ENCODE data around the gene SLC25A21.
"Not testable (repeated sequence)": the region's sequence is repeated elsewhere in the genome, so short reads cannot be mapped to it uniquely, and the experiment has no call there.

The SLC25A21 gene

DNA sequence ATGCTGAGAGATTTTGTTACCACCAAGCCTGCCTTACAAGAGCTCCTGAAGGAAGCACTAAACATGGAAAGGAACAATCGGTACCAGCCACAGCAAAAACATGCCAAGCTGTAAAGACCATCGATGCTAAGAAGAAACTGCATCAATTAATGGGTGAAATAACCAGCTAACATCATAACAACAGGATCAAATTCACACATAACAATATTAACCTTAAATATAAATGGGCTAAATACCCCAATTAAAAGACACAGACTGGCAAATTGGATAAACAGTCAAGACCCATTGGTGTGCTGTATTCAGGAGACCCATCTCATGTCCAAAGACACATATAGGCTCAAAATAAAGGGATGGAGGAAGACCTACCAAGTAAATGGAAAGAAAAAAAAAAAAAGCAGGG, 17.3 kb upstream of the SLC25A21 start:
- DNase-seq; in situ Hi-C loops (cut with HindIII; ENCODE audit: low pct_ligation_motif_present, low pct_unique_long_range_greater_than_20kb, low sequenced_read_pairs): not testable (repeated sequence)

DNA sequence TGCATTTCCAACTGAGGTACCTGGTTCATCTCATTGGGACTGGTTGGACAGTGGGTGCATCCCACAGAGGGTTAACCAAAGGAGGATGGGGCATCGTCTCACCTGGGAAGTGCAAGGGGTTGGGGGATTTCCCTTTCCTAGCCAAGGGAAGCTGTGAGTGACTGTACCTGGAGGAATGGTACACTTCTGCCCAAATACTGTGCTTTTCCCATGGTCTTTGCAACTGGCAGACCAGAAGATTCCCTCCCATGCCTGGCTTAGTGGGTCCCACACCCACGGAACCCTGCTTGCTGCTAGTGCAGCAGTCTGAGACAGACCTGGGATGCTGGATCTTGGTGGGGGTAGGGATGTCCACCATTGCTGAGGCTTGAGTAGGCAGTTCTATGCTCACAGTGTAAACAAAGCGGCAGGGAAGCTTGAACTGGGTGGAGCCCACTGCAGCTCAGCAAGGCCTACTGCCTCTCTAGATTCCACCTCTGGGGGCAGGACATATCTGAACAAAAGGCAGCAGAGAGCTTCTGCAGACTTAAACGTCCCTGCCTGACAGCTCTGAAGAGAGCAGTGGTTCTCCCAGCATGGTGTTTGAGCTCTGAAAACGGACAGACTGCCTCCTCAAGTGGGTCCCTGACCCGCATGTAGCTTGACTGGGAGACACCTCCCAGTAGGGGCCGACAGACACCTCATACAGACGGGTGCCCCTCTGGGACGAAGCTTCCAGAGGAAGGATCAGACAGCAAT, 15.6 kb upstream of the SLC25A21 start:
- in situ Hi-C loops (cut with HindIII; ENCODE audit: low pct_ligation_motif_present, low pct_unique_long_range_greater_than_20kb, low sequenced_read_pairs); DNase-seq: not testable (repeated sequence)

DNA sequence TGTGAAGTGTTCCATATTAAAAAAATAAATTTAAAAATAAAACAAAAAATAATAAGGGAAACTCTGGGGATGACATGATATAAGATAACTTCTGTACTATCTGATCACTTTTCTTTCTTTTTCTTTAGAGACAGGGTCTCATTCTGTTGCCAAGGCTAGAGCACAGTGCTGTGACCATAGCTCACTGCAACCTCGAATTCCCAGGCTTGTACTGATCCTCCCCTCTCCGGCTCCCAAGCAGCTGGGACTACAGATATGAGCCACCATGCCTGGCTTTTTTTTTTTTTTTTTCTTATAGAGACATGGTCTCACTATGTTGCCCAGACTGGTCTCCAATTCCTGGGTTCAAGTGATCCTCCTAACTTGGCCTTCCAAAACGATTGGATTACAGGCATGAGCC, 14.9 kb upstream of the SLC25A21 start:
- no peak for DNase-seq
- in situ Hi-C loops (cut with HindIII; ENCODE audit: low pct_ligation_motif_present, low pct_unique_long_range_greater_than_20kb, low sequenced_read_pairs) = no loop called here

DNA sequence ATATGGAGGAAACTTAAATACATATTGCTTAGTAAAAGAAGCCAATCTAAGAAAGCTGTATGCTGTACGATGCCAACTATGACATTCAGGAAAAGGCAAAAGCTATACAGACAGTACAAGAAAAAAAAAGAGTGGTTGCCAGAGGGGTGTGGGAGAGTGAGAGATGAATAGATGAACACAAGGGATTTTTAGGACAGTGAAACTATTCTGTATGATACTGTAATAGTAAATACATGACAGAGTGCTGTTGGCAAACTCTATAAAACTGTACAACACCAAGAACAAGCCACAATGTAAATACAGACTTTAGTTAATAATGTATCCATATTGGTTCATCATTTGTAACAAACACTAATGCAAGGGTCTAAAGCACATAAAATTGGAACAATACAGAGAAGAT, 14.5 kb upstream of the SLC25A21 start:
- DNase-seq = no peak
- in situ Hi-C loops (cut with HindIII; ENCODE audit: low pct_ligation_motif_present, low pct_unique_long_range_greater_than_20kb, low sequenced_read_pairs) = no loop called here

DNA sequence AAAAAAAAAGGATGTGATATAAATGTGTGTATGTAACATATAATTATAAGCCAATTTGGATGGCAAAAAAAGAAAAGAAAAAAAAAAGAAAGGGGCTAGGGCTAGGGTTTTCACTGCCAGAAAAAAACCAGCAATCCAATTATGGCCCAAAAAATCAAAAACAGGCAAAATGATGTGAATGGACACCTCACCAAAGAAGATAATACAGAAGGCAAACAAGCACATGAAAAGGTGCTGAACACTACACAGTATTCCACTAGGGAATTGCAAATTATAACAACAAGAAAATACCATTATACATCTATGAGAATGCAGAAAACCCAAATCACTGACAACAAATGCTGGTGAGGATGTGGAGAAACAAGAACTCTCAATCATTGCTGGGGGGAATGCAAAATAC, 13.3 kb upstream of the SLC25A21 start:
- no peak for DNase-seq
- in situ Hi-C loops (cut with HindIII; ENCODE audit: low pct_ligation_motif_present, low pct_unique_long_range_greater_than_20kb, low sequenced_read_pairs) = no loop called here

DNA sequence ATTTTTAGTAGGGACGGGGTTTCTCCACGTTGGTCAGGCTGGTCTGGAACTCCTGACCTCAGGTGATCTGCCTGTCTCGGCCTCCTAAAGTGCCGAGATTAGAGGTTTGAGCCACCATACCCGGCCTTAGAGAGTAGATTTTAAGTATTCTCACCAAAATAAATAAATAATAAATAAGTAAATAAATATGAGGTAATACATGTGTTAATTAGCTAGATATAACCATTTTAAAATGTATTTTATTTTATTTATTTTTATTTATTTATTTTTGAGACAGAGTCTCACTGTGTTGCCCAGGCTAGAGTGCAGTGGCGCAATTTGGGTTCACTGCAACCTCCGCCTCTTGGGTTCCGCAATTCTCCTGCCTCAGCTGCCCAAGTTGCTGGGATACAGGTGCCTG, 12.1 kb upstream of the SLC25A21 start:
- DNase-seq; in situ Hi-C loops (cut with HindIII; ENCODE audit: low pct_ligation_motif_present, low pct_unique_long_range_greater_than_20kb, low sequenced_read_pairs): not testable (repeated sequence)

DNA sequence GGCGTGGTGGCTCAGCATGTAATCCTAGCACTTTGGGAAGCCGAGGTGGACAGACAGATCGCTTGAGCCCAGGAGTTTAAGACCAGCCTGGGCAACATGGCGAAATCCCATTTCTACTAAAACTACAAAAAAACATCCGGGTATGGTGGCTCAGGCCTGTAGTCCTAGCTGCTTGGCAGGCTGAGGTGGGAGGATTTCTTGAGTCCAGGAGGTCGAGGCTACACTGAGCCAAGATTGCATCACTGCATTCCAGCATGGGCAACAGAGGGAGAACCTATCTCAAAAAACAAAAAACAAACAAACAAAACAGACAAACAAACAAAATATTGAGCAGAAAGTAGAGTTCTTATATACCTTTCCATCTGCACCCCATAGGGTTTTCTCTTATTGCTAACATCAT, 9.0 kb upstream of the SLC25A21 start:
- in situ Hi-C loops (cut with HindIII; ENCODE audit: low pct_ligation_motif_present, low pct_unique_long_range_greater_than_20kb, low sequenced_read_pairs) = no loop called here
- DNase-seq = no peak

DNA sequence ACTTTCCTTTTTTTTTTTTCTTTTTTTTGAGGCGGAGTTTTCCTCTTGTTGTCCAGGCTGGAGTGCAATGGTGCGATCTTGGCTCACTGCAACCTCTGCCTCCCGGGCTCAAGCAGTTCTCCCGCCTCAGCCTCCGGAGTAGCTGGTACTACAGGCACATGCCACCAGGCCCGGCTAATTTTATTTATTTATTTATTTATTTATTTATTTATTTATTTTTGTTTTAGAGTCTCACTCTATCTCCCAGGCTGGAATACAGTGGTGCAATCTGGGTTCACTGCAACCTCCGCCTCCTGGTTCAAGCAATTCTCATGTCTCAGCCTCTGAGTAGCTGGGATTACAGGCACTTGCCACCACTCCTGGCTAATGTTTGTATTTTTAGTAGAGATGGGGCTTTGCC, 8.5 kb upstream of the SLC25A21 start:
- in situ Hi-C loops (cut with HindIII; ENCODE audit: low pct_ligation_motif_present, low pct_unique_long_range_greater_than_20kb, low sequenced_read_pairs) = not testable (repeated sequence)

DNA sequence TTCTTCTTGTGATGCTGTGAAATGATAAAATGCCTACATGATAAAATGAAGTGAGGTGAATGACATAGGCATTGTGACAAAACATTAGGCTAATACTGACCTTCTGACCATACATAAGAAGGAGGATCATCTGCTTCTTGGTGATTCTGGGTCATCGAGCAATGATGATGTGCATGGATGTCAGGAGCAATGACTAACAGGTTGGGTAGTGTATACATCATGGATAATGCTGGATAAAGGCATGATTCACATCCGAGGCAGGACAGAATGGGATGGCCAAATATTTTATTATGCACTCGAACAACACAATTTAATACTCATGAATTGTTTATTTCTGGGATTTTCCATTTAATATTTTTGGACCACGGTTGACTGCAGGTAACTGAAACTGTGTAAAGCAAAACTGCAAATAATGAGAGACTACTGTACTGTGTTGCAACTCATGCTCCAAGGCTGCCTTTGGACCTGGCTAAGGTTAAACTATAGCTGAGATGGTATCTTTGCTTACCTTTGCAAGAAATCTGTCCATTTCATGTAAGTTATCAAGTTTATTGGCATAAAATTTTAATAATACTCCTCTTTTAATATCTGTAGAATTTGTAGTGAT, 7.6 kb upstream of the SLC25A21 start:
- in situ Hi-C loops (cut with HindIII; ENCODE audit: low pct_ligation_motif_present, low pct_unique_long_range_greater_than_20kb, low sequenced_read_pairs) = no loop called here
- DNase-seq = no peak

More for the DNA sequence above, 8.5 kb upstream of the SLC25A21 start:
- DNase-seq = not testable (repeated sequence)

DNA sequence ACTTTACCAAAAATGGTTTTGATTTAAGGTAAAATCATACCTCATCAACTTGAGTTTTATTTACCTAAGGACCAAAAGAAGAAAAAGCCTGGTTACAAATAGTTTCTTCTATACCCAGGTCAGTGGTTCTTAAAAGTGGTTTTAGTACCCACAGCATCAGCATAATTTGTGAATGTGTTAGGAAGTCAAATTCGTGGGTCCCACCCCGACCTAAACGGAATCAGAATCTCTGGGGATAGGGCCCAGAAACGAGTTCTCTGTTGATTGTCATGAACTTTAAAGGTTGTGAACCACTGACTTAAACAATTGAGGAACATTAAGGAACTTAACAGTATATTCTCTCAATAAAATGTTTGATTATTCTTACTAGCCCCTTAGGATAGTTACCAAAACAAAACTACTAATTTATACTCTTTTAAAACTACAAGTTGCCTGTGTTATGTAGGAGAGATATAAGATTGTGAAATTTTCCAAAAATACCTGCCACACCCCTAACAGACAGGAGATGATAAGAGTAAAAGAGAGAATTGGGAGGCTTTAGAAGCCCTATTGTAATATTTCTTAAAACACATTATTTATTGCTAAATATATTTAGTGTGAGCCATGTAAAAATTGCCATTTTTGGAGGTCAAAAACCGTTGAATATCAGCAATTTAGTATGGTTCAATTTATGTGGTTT, 669 bp upstream of the SLC25A21 start:
- DNase-seq = no peak
- in situ Hi-C loops (cut with HindIII; ENCODE audit: low pct_ligation_motif_present, low pct_unique_long_range_greater_than_20kb, low sequenced_read_pairs) = no loop called here

DNA sequence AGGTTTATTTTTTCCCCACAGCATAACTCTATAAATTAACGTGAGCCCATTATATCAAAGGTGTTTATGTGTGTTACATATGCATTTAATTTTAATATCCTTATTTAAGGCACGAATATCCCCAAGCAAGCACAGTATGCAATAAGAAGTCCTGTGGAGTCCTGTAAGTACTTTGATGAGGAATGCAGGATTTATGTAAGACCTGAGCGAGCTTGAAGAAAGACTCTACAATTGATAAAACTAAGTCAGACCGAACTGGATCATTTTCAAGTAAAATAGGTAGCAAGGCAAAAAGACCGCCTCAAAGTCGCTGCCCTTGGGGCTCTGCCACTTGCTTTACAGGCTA, 755 bp downstream of the SLC25A21 start:
- in situ Hi-C loops (cut with HindIII; ENCODE audit: low pct_ligation_motif_present, low pct_unique_long_range_greater_than_20kb, low sequenced_read_pairs) = no loop called here
- DNase-seq = no peak

DNA sequence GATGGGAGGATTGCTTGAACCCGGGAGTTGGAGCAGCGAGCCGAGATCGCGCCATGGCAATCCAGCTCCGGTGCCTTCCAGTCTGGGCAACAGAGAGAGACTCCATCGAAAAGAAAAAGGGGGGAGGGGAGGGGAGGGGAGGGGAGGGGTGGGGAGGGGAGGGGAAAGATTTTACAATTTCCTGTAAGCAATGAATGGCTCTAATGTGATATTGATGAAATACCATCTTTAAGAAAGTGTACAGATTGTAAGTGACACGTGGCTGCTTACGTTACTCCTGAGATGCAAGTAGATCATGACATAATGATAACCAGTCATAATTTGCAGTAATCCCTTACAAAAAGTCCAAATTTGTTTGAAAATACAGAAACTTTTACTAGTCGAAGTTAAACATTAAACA, 1.4 kb downstream of the SLC25A21 start:
- no peak for DNase-seq
- in situ Hi-C loops (cut with HindIII; ENCODE audit: low pct_ligation_motif_present, low pct_unique_long_range_greater_than_20kb, low sequenced_read_pairs) = no loop called here

DNA sequence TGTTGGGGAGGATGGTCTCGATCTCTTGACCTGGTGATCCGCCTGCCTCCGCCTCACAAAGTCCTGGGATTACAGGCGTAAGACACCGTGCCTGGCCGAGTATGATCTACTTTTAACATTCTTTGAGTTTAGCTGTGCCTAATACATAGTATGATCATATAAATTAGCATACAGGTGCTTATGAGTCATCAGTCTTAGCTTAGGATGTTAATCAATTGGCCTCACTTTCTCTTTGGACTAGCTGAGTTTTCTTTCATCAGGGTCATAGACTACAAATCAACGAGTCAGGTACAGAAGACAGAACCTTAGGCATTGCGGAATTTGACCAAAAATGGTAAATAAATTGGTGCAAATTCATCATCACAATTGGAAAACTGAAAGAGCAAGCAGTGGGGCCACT, 2.2 kb downstream of the SLC25A21 start:
- no peak for DNase-seq
- in situ Hi-C loops (cut with HindIII; ENCODE audit: low pct_ligation_motif_present, low pct_unique_long_range_greater_than_20kb, low sequenced_read_pairs) = no loop called here

DNA sequence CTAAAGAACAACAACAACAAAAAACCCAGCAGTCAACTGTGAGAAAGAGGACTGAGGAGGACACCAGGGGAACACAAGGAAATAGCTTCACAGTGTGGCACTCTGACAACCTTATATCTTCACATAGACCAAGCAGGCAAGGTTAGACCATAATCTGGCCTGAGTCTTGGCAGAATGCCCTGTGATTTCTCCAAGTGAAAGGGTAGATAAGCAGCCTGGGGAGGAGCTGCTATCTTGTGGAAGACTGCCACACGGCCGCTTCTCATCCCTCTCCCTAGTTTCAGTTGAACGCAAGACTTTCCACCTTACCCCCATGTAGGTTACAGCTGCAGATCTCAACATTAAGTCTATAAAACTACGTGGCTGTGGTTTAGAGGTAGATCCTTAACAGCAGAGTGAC, 3.7 kb downstream of the SLC25A21 start:
- DNase-seq = no peak
- in situ Hi-C loops (cut with HindIII; ENCODE audit: low pct_ligation_motif_present, low pct_unique_long_range_greater_than_20kb, low sequenced_read_pairs) = no loop called here

DNA sequence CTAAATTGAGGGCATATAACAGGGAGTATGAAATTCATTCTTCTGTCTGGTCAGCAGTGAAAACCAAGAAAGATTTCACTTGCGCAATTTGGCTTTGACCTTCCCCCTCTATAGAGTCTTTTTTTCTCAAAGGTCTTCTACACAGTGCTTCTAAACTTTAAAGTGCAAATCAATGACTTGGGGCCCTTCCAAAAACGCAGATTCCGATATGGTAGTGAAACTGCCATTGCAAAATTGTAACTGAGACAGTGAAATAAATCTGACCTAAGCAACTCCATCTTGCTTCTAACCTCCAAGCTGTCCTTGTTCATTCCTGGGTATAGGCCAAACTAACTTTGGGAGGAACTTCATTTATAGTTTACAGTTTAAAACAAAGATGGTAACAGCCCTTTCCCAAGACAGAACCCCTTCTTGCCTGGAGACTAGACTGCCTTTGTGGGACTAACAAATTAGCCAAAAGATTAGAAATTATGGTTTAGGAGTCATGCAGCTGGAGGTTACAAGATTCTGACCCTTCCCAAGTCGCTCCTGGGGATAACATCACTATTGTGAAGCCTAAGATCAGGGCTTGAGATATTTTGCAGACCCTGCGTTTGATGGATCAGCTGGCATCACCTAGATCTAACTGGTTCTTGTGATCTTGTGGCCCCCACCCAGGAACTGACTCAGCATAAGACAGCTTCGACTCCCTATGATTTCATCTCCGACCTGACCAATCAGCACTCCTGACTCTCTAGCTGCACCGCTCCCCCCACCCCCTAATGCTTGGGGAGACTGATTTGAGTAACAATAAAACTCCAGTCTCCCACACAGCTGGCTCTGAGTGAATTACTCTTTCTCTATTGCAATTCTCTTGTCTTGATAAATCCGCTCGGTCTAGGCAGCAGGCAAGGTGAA, 5.0 kb downstream of the SLC25A21 start:
- in situ Hi-C loops (cut with HindIII; ENCODE audit: low pct_ligation_motif_present, low pct_unique_long_range_greater_than_20kb, low sequenced_read_pairs) = no loop called here
- no peak for DNase-seq

DNA sequence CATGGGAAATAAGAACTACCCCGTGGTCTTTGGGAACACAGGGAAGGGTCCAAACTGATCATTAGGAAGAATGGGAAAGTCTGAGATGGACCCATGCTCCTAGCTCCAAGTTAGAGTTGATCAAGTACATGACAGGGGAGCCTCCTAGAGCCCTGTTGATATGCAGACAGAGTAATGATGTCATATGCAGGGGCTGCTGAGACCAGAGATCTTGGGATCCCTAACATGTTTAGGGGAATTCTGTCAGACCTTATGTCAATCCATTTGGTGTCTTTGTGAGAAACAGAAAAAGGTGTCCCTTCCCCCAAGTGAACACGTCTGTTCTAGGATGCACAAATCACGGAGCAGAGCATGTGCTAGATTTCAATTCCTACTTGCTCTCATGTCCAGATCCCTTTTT, 6.6 kb downstream of the SLC25A21 start:
- no peak for DNase-seq
- in situ Hi-C loops (cut with HindIII; ENCODE audit: low pct_ligation_motif_present, low pct_unique_long_range_greater_than_20kb, low sequenced_read_pairs) = no loop called here

DNA sequence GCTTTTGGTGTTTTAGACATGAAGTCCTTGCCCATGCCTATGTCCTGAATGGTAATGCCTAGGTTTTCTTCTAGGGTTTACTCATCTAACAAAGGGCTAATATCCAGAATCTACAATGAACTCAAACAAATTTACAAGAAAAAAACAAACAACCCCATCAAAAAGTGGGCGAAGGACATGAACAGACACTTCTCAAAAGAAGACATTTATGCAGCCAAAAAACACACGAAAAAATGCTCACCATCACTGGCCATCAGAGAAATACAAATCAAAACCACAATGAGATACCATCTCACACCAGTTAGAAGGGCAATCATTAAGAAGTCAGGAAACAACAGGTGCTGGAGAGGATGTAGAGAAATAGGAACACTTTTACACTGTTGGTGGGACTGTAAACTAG, 10.1 kb downstream of the SLC25A21 start:
- DNase-seq; in situ Hi-C loops (cut with HindIII; ENCODE audit: low pct_ligation_motif_present, low pct_unique_long_range_greater_than_20kb, low sequenced_read_pairs): not testable (repeated sequence)

DNA sequence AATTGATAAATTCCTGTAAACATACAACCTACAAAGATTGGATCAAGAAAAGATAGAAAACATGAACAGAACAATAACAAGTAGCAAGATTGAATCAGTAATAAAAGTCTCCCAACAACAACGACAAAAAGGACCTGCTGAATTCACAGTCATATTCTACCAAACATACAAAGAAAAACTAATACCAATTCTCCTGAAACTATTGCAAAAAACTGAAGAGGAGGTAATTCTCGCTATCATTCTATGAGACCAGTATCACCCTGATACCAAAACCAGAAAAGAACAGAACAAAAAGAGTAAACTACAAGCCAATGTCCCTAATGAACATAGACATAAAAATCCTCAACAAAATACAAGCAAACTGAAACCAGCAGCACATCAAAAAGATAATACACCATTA, 14.4 kb downstream of the SLC25A21 start:
- in situ Hi-C loops (cut with HindIII; ENCODE audit: low pct_ligation_motif_present, low pct_unique_long_range_greater_than_20kb, low sequenced_read_pairs) = no loop called here
- DNase-seq = no peak

DNA sequence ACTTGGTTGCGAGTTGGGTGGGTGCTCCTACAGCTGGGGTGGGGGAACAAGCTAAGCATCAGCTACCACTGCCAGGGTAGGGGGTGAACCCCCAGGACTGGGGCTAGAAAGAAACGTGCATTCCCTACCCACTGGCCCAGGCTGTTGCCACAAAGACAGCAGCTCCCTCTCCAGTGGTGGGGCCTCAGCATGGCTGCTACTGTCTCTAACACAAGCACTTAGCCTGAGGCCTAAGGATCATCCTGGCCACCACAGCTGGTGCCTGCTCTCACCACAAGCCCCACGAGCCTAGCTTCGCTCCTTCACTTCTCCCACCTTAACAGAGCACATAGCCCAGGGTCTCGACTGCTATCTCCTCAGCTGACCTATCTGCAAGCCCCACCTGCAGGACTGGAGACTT, 18.9 kb downstream of the SLC25A21 start:
- in situ Hi-C loops (cut with HindIII; ENCODE audit: low pct_ligation_motif_present, low pct_unique_long_range_greater_than_20kb, low sequenced_read_pairs) = no loop called here
- DNase-seq = no peak

Measured in ACHN (cell line).